ENCODE measurements around the gene RBM47. TPM values are rescaled to one million over a fixed set of nuclear protein-coding genes. Genes with fewer than 3 reads are reported as not detected.

The RBM47 gene
- total and polyA plus RNA-seq, 2 donors (not counting 1 experiment from before 2014, with no cell fraction given) = 0.14 to 1.8 TPM

DNA sequence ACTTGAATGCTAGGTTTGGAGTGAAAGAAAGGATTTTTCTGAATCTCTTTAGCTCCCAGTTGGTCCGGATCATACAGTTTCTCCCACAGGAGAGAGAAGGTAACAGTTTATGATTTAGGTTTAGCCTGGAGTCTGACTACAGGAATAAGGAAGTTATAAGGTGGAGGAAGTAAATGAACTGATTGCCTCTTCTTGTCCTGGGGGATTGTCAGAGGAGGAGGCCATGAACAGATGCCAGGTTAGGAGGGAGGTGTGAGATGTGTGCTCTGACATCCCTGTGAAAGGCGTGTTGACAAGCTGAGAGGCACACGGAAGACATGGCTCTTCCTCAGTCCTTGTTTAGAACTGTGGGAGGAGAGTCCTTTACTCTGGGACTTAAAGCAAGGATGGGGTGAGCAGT is 230.1 kb downstream of the RBM47 start:
- no peaks in the 10 kb centered on the region for H3K4me1 ChIP-seq (ENCODE audit: control insufficient read depth, extremely low read depth, insufficient read depth, low read length)
- no peak for TF ChIP-seq CTCF (conservative IDR thresholded peaks at IDR 0.05 in 1 of 2, IDR thresholded peaks at IDR 0.05 in 1 of 2; ENCODE audit: low read depth in 1 of 2, low read length in 2 of 2)
- no peak for TF ChIP-seq EZH2 (IDR thresholded peaks at IDR 0.05; ENCODE audit: low read length, missing control alignments)
- no peaks in the 10 kb centered on the region for H4K20me1 ChIP-seq (ENCODE audit: control insufficient read depth, extremely low read depth, insufficient read depth, low read length)
- H3K4me3 ChIP-seq (replicated peaks in 1 of 4; ENCODE audit: control extremely low read depth in 1 of 4, insufficient read depth in 1 of 4, low read depth in 3 of 4, low read length in 4 of 4) = no peak overlapping the region
- H3K9ac ChIP-seq (ENCODE audit: insufficient read depth, low read length) = no peak overlapping the region
- peaks cover 4% of the 10 kb centered on the region for H3K27me3 ChIP-seq (ENCODE audit: control insufficient read depth, insufficient read depth, low read length)
- no peaks in the 10 kb centered on the region for H3K79me2 ChIP-seq (ENCODE audit: control insufficient read depth, insufficient read depth, low read length)
- no peak overlapping the region for H3K4me2 ChIP-seq (ENCODE audit: extremely low read depth, insufficient read depth, low read length)
- no peaks in the 10 kb centered on the region for H3K36me3 ChIP-seq (ENCODE audit: control insufficient read depth, insufficient read depth, low read length)
- H2AFZ ChIP-seq (ENCODE audit: low read length) = no peak overlapping the region
- no peak overlapping the region for H3K27ac ChIP-seq (ENCODE audit: insufficient read depth, low read length)
- no peaks in the 10 kb centered on the region for H3K9me3 ChIP-seq (ENCODE audit: control insufficient read depth, insufficient read depth, low read depth, low read length)
- DNase-seq (ENCODE audit: low read depth in 2 of 2) = no peak

GRCh38 chr4:40395908-40396793 is 233.5 kb downstream of the RBM47 start:
- peak; percentile 17 to 60 for DNase-seq (ENCODE audit: low read depth in 2 of 2)
- H3K4me2 ChIP-seq (ENCODE audit: extremely low read depth, insufficient read depth, low read length) = no peak overlapping the region
- H3K27ac ChIP-seq (ENCODE audit: insufficient read depth, low read length) = no peak overlapping the region
- H3K27me3 ChIP-seq (ENCODE audit: control insufficient read depth, insufficient read depth, low read length) = peaks cover 4% of the 10 kb centered on the region
- H3K9me3 ChIP-seq (ENCODE audit: control insufficient read depth, insufficient read depth, low read depth, low read length) = no peaks in the 10 kb centered on the region
- H3K36me3 ChIP-seq (ENCODE audit: control insufficient read depth, insufficient read depth, low read length) = no peaks in the 10 kb centered on the region
- H2AFZ ChIP-seq (ENCODE audit: low read length) = no peak overlapping the region
- no peaks in the 10 kb centered on the region for H3K79me2 ChIP-seq (ENCODE audit: control insufficient read depth, insufficient read depth, low read length)
- H3K4me3 ChIP-seq (replicated peaks in 1 of 4; ENCODE audit: control extremely low read depth in 1 of 4, insufficient read depth in 1 of 4, low read depth in 3 of 4, low read length in 4 of 4) = no peak overlapping the region
- no peaks in the 10 kb centered on the region for H3K4me1 ChIP-seq (ENCODE audit: control insufficient read depth, extremely low read depth, insufficient read depth, low read length)
- no peaks in the 10 kb centered on the region for H4K20me1 ChIP-seq (ENCODE audit: control insufficient read depth, extremely low read depth, insufficient read depth, low read length)
- TF ChIP-seq EZH2 (IDR thresholded peaks at IDR 0.05; ENCODE audit: low read length, missing control alignments) (no peak), CTCF (conservative IDR thresholded peaks at IDR 0.05 in 1 of 2, IDR thresholded peaks at IDR 0.05 in 1 of 2; ENCODE audit: low read depth in 1 of 2, low read length in 2 of 2) (no peak)
- no peak overlapping the region for H3K9ac ChIP-seq (ENCODE audit: insufficient read depth, low read length)

DNA sequence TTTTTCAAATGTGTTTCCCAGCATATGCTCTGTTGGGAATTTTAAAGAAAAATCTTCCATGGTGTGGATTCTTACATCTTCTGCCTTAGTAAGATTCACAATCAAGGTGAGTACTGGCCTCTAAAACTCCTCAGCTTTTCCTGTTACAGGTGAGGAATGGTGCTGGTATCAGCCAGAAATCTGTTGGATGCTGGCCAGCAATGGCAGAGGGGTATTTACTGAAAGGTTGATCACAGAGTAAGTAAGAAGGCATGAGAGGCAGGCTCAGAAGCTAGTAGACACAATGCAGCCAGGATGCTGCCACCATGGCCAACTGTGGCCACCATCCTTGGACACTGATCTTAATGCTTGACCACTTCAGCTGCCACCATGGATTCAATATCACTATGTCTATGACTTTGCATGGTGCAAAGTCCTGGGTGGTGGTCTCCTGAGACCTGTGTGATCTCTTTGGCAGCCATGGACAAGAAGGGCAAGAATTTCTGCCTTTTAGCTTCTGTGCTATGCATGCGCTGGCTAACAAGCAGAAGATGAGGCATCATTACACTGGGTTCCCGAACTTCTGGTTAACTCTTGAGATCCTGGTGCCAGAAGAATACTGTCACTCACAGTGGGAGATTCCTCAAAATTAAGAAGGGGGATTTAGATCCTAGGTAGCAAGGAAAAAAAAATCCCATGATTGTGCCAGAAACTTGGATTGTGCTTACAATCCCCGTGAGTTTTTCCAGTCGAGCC is 234.3 kb downstream of the RBM47 start:
- TF ChIP-seq EZH2 (IDR thresholded peaks at IDR 0.05; ENCODE audit: low read length, missing control alignments) = no peak
- TF ChIP-seq CTCF (conservative IDR thresholded peaks at IDR 0.05 in 1 of 2, IDR thresholded peaks at IDR 0.05 in 1 of 2; ENCODE audit: low read depth in 1 of 2, low read length in 2 of 2) = no peak
- no peaks in the 10 kb centered on the region for H3K9me3 ChIP-seq (ENCODE audit: control insufficient read depth, insufficient read depth, low read depth, low read length)
- H3K4me1 ChIP-seq (ENCODE audit: control insufficient read depth, extremely low read depth, insufficient read depth, low read length) = no peaks in the 10 kb centered on the region
- no peaks in the 10 kb centered on the region for H4K20me1 ChIP-seq (ENCODE audit: control insufficient read depth, extremely low read depth, insufficient read depth, low read length)
- H3K4me2 ChIP-seq (ENCODE audit: extremely low read depth, insufficient read depth, low read length) = no peak overlapping the region
- H3K9ac ChIP-seq (ENCODE audit: insufficient read depth, low read length) = no peak overlapping the region
- H3K4me3 ChIP-seq (replicated peaks in 1 of 4; ENCODE audit: control extremely low read depth in 1 of 4, insufficient read depth in 1 of 4, low read depth in 3 of 4, low read length in 4 of 4) = no peak overlapping the region
- H3K27me3 ChIP-seq (ENCODE audit: control insufficient read depth, insufficient read depth, low read length) = peaks cover 4% of the 10 kb centered on the region
- H3K36me3 ChIP-seq (ENCODE audit: control insufficient read depth, insufficient read depth, low read length) = no peaks in the 10 kb centered on the region
- no peak overlapping the region for H2AFZ ChIP-seq (ENCODE audit: low read length)
- H3K79me2 ChIP-seq (ENCODE audit: control insufficient read depth, insufficient read depth, low read length) = no peaks in the 10 kb centered on the region
- no peak for DNase-seq (ENCODE audit: low read depth in 2 of 2)
- no peak overlapping the region for H3K27ac ChIP-seq (ENCODE audit: insufficient read depth, low read length)
